Mesothelial cell of epicardium (in vitro differentiated cells): Measurements from ENCODE around the gene CUL9. TPM values are rescaled to one million over a fixed set of nuclear protein-coding genes. Genes with fewer than 3 reads are reported as not detected.

Source experiments
- DNase-seq, 2 experiments: peaks; one replicate each; pipeline ENCODE4 v3.0.0; 2021; ENCODE audit warnings: low spot score in 2 of 2; ENCODE audit not compliant: unreplicated experiment in 2 of 2
- H3K27ac Mint-ChIP-seq: 2 replicates; pipeline ENCODE4 v1.8.0; 2021; ENCODE audit warnings: mixed read lengths
- H3K27me3 Mint-ChIP-seq: 2 replicates; pipeline ENCODE4 v1.8.0; 2021; ENCODE audit warnings: low read depth, mixed read lengths
- H3K36me3 Mint-ChIP-seq: 2 replicates; pipeline ENCODE4 v1.8.0; 2021; ENCODE audit warnings: mixed read lengths
- H3K4me1 Mint-ChIP-seq: 2 replicates; pipeline ENCODE4 v1.8.0; 2021; ENCODE audit warnings: mixed read lengths
- H3K4me3 Mint-ChIP-seq: 2 replicates; pipeline ENCODE4 v1.8.0; 2021; ENCODE audit warnings: mild to moderate bottlenecking, moderate library complexity, mixed read lengths
- H3K9me3 Mint-ChIP-seq: 2 replicates; pipeline ENCODE4 v1.8.0; 2021; ENCODE audit warnings: mixed read lengths
- total RNA-seq: library from RNA; stranded (reverse); gene quantifications from 3 replicates; pipeline ENCODE4 v1.2.1, GENCODE V29; 2021
- TF ChIP-seq, protein P1 (sequence below): fragments of 200-600 bp; sonication (generic); IDR thresholded peaks from one replicate; pipeline ENCODE4 v1.5.0; 2021; ENCODE audit warnings: antibody characterized with exemption; ENCODE audit not compliant: unreplicated experiment

The CUL9 gene
- total RNA-seq, 1 donor from 2014 or later: 72.1 TPM

DNA sequence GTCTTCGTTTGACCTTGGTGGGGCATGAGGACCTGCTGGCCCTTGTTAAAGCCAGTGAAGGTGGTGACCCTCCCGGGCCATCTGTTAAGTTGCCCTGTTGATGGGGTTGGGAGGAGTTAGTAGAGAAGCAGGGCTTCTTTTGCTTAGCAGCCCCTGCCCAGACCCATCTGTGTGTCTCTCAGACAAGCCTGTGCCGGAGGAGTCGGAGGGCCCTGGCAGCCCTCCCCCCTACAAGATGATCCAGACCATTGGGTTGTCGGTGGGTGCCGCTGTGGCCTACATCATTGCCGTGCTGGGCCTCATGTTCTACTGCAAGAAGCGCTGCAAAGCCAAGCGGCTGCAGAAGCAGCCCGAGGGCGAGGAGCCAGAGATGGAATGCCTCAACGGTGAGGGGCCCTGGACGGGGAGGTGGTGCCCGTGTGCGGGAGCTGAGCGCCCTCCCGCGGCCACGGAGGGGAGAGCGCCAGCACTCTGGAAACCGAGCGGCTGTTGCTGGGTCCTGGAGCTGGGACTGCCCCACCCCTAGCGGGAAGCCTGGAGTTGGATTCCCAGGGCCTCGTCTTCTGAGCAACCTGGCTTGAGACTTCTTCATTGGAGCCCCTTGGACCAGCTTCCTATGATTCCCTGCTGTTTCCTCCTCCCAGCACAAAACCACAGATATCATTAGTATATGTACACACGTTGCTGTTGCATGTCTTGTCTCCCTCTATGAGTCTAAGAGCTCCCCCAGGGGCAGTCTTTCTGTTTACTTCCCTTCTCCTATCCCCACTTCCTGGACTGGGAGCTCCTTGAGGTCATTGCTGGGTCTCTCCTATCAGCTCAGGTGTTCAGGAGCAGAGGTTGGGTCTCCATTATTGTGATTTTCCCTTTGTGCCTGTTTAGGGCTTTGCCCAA lies 38.5 kb upstream of the CUL9 start:
- peak overlapping the region; percentile 96 for H3K27ac Mint-ChIP-seq
- H3K4me1 Mint-ChIP-seq: peaks cover 19% of the 10 kb centered on the region
- peaks cover 26% of the 10 kb centered on the region for H3K36me3 Mint-ChIP-seq
- TF ChIP-seq, protein P1, sequence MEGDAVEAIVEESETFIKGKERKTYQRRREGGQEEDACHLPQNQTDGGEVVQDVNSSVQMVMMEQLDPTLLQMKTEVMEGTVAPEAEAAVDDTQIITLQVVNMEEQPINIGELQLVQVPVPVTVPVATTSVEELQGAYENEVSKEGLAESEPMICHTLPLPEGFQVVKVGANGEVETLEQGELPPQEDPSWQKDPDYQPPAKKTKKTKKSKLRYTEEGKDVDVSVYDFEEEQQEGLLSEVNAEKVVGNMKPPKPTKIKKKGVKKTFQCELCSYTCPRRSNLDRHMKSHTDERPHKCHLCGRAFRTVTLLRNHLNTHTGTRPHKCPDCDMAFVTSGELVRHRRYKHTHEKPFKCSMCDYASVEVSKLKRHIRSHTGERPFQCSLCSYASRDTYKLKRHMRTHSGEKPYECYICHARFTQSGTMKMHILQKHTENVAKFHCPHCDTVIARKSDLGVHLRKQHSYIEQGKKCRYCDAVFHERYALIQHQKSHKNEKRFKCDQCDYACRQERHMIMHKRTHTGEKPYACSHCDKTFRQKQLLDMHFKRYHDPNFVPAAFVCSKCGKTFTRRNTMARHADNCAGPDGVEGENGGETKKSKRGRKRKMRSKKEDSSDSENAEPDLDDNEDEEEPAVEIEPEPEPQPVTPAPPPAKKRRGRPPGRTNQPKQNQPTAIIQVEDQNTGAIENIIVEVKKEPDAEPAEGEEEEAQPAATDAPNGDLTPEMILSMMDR: peak; percentile 92
- no peak overlapping the region for H3K4me3 Mint-ChIP-seq
- H3K27me3 Mint-ChIP-seq: no peaks in the 10 kb centered on the region
- peak; percentile 87 to 96 for DNase-seq
- H3K9me3 Mint-ChIP-seq: no peaks in the 10 kb centered on the region

DNA sequence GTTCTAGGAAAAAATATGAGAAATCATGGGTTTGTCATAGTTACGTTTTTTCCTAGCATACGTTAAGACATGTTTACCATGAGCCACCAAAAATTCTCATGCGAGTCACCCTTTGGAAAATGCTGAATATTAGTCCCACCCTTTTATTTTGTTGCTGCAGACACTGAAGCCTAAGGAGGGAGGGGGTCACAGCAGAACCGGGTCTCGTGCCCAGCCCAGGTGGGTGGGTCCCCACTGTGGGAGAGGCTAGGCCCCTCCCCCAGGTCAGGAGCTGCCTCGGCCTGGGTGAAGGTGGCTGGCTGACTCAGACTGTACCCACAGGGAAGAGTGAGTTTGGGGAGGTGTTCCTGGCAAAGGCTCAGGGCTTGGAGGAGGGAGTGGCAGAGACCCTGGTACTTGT lies 37.1 kb upstream of the CUL9 start:
- no peak overlapping the region for H3K4me3 Mint-ChIP-seq
- H3K27ac Mint-ChIP-seq: no peak overlapping the region
- no peak for DNase-seq
- H3K4me1 Mint-ChIP-seq: peaks cover 19% of the 10 kb centered on the region
- peaks cover 25% of the 10 kb centered on the region for H3K36me3 Mint-ChIP-seq
- H3K27me3 Mint-ChIP-seq: no peaks in the 10 kb centered on the region
- TF ChIP-seq, protein P1: no peak
- no peaks in the 10 kb centered on the region for H3K9me3 Mint-ChIP-seq

DNA sequence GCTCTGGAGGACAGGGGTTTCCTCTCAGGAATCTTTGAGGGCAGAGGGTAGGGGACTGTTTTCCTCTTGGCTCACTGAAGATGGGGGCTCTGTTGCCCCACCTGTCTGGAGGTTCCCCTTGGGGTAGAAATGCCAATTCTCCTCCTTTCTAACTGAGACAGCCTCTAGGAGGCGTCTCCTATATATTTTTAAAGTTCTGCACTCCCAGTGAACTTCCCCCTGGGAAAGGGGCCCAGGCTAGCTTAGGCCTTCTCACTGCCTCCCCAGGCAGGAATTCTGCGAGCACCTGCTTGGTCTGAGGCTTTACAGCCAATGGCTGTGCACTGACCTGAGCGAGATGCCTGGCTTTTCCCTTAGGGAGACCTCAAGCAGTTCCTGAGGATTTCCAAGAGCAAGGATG lies 35.7 kb upstream of the CUL9 start:
- Mint-ChIP-seq H3K36me3 (peaks cover 27% of the 10 kb centered on the region), H3K27ac (no peak overlapping the region), H3K4me3 (no peak overlapping the region), H3K27me3 (no peaks in the 10 kb centered on the region), H3K9me3 (no peaks in the 10 kb centered on the region), H3K4me1 (peaks cover 16% of the 10 kb centered on the region)
- TF ChIP-seq, protein P1: no peak
- DNase-seq: no peak

DNA sequence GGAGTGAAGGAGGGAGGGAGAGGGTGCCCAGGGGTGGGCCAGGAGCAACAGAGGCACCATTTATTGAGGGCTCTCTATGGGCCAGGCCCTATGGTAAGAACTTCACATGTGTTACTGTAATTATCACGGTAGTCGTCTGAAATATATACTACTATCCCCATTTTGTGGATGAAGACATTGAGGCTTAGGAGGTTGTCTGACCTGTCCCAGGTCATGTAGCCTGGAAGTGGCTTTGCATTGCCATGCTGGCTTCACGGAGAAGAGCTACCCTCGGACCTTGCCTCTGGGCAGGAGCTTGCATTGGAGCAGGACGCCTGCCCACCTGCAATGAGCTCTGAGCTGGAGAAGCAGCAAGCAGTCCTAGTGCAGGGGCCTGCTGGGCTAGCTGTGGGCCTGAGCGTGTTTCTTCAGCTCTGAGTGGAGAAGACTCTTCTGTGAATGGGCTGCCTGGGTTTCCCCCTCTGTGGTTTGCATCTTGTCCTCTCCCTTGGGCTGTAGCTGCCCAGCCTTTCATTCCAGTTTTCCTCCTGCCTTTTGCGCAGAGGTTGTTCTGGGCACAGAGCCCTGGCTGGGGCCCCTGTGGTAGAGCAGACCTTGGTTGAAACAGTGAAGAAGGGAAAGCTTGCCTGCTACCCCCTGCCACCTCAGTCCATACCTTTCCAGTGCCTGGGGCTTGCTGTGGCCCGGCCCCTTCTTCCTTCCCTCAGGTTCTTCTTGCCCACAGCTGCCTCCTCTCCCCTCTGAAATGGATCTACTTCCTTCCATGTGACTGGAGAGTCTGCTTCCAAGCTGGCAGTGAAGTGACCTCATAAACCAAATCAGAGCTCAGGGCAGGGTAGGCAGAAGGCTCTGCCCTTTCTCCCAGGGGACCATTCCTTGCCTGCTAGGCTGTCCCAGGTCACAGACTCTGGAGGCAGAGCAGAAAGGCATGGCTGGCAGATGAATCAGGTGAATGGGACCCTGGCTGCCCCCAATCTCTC lies 35.0 kb upstream of the CUL9 start:
- no peak for DNase-seq
- H3K27me3 Mint-ChIP-seq: no peaks in the 10 kb centered on the region
- no peaks in the 10 kb centered on the region for H3K9me3 Mint-ChIP-seq
- peaks cover 26% of the 10 kb centered on the region for H3K36me3 Mint-ChIP-seq
- peaks cover 15% of the 10 kb centered on the region for H3K4me1 Mint-ChIP-seq
- TF ChIP-seq, protein P1: no peak
- no peak overlapping the region for H3K4me3 Mint-ChIP-seq
- no peak overlapping the region for H3K27ac Mint-ChIP-seq

DNA sequence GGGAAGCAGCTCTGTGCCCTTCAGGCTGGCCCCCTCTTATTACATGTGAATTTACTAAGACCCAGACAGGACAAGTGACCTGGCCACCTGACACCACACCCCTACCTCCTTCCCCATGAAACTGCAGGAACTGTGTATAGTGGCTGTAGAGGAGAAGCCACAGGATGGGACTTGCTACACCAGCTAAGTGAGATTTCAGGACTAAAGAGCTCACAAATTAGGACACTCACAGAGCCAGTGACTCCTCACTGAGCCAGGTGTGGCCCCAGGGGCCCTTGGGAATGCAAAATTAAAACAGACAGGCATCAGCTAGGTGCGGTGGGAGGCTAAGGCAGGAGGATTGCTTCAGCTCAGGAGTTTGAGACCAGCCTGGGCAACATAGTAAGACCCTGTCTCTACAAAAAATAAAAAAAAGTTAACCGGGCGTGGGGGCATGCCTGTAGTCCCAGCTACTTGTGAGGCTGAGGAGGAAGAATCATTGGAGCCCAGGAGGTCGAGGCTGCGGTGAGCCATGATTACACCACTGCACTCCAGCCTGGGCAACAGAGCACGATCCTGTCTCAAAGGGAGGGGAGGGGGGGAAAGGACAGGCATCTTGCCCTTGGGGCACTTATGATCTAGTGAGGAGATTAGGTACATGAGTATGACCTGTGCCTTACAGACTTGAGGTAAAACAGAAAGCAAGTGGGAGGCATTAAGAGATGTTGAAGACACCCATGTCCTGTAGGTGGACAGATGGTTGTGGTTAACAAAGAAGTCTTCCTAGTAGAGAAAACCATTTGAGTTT lies 34.1 kb upstream of the CUL9 start:
- Mint-ChIP-seq H3K4me3 (no peak overlapping the region), H3K27ac (no peak overlapping the region), H3K9me3 (no peaks in the 10 kb centered on the region), H3K4me1 (peaks cover 8% of the 10 kb centered on the region), H3K27me3 (no peaks in the 10 kb centered on the region), H3K36me3 (peaks cover 27% of the 10 kb centered on the region)
- no peak for DNase-seq
- TF ChIP-seq, protein P1: no peak
